ENCODE measurements around the gene NUTM2G.

GRCh38 chr9:96884443-96884842 lies 44.2 kb upstream of the NUTM2G start:
- no peak for TF ChIP-seq POLR2A (IDR thresholded peaks at IDR 0.05)
- TF ChIP-seq CTCF (IDR thresholded peaks at IDR 0.05): no peak

All from testis (tissue), 2 donors.